Measurements from ENCODE around the gene FAN1.
A peak's percentile ranks its signal among the peaks of the same experiment; 100 is the strongest.

The FAN1 gene

DNA sequence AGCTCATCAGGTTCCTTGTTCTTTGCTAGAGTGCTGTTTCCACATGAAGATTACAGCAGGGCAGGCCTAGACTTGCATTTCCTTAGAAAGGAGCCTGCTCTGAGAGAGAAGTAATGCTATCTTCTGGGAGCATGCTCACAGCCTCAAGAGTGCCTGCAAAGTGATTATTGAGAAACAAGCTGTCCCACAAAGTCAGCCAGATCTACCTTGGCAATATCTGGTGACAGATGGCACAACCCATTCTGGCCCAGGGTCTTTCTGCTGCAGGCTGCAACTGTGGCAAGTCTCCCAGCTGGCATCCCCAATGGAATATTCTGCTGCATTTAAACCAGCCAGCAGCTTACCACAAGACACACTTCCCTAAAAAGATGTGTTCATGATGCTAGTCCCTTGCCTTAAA lies 58.4 kb downstream of the FAN1 start:
- DNase-seq = peak; percentile 21

DNA sequence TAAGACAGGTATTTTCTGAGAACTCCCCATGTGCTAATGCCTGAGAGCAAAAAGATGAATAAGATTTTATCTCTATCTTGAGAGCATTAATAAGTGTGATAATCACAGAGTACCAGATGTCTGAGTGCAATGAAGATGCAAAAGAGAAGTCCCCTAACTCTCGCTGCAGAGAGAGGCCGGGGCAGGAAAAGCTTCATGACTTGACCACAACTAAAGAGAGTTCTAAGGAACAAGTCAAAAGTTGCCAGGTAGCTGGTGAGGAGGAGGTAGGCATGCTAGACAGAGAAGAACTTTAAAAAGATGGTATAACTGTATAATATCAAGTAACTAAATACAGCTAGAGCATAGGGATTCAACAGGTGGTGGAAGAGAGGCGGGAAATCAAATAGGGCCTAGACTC lies 58.9 kb downstream of the FAN1 start:
- DNase-seq = no peak

DNA sequence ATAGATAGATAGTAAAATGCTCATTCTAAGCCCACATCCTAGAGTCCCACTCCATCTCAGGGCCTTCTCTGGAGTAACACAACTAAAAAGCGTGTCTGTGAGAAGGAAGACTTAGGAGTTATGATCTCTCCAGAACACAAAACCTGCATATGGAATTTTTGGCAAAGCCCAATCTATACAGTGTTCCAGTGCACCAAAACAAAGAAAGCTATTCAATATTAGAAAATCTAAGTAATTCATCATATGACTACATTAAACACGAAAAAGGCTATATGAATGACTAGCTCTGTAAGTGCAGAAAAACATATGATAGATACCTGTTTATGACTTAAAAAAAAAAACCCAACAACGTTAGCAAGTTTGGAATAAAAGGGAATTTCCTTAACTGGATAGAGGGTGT lies 60.0 kb downstream of the FAN1 start:
- DNase-seq = no peak

DNA sequence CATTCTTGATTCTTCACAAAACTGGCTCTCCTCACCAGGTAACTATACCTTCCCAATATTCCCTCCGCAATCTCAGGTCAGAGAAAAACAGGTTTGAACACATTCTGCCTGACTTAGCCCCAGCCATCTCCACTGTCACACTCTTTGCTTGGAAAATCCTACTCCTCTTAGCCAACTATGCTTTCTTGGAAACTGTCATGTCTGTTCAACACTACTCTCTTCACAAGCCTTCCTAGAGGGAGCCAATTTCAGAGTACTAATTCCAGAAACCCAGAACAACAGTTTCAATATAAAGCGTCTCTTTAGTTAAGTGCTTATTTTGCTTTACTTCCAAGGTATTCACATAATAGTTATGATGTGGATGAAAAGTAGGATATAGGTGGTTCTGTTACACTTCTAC lies 66.0 kb downstream of the FAN1 start:
- DNase-seq = no peak

DNA sequence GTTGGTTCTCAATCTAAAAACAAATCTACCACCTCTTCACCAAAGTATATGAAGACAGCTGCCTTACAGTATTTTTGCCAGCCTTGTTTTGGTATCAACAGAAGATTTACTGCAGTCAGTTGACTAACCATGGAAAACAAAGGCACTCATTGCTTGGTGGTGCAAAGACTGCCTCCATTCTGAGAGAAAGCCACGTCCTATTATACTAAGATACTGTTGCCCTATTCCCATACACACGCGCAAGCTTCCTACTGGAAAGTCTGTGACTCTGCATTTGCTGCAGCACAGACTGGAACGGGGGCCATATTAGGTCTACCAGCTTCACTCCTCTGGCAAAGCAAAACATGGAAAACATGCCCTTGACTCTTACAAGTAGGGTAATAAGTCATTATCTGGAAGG lies 69.7 kb downstream of the FAN1 start:
- DNase-seq = no peak

DNA sequence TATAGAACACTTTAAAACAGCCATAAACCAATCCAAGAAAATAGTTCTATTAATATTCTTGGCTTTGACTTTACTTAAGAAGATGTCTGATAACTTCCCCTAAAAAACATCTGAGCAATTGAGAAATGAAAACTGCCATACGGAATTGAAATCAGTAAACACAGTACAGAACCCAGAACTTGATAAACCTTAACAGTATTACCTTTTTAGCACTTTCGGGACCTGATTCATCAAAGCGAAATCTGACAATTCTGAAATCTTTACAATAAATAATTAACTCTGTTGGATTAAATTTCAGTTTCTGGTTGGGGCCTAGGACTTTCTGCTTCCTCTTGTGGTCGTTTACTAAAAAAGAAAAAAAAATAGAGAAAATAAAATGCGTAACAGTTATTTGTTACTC lies 70.4 kb downstream of the FAN1 start:
- DNase-seq = no peak

DNA sequence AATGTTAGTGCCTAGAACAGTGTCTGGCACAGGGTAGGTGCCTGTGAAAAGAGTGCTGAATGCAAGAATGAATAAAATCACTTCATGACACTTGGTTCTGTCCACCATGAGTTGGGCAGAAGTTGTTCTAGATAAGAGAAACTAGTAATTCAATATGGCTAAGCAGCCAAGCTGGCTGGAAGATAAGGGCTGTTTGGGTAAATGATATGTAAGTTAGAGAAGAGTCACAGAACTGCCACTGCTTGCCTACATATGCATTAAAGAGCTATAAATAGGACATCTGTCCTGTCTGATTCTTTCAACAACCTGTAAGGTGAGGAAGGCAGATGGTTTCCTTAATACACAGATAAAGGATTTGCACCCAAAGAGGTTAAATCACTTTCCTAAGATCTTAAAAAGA lies 74.6 kb downstream of the FAN1 start:
- DNase-seq = no peak

DNA sequence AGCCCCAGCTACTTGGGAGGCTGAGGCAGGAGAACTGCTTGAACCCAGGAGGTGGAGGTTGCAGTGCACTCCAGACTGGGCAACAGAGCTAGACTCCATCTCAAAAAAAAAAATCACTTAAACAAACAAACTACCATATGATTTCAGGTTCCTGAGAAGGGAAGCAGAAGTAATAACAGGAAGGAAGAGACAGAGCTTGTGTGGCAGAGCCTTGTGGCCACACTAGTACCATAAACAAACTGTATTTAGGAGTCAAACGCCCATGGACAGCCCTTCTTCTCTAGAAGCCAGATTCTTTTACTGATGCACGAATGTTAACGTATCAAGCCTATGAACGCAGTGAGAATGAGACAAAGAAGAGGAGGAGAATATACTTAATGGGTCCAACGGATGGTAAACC lies 75.7 kb downstream of the FAN1 start:
- no peak for DNase-seq

DNA sequence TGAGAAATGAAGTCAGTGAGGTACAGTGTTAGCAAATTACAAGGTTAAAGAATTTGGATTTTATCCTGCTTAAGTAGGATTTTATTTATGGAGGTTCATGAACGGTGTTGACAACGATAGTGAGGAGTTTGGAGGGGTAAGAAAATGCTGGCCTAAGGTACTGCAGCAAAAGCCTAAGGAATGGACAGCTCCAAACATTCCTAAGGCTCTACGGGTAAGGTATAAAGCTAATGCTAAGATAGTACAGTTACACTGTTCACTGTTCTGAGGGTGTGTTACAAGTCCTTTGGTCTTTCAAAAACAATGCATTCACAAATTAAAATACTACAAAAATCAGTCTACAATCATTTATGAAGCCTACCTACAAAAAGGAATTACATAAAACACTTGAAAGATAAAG lies 80.4 kb downstream of the FAN1 start:
- no peak for DNase-seq

DNA sequence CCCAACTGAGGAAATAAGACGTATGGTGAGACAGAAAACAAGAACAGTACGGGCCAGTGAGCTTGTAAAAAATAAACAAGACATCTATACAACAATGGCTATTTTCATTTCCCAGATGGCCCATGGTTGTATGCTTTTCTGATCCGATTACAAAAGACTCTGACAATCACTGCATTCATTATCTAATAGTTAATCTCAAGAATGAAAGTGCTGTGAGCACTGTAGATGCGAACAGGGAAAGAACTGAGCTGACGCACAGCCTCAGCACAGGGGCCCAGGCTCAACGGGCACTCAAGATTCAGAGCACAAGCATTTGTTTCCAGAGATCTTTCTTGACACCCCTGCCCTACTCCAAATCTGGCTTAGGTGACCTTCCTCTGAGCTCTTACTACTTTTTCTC lies 80.8 kb downstream of the FAN1 start:
- no peak for DNase-seq

DNA sequence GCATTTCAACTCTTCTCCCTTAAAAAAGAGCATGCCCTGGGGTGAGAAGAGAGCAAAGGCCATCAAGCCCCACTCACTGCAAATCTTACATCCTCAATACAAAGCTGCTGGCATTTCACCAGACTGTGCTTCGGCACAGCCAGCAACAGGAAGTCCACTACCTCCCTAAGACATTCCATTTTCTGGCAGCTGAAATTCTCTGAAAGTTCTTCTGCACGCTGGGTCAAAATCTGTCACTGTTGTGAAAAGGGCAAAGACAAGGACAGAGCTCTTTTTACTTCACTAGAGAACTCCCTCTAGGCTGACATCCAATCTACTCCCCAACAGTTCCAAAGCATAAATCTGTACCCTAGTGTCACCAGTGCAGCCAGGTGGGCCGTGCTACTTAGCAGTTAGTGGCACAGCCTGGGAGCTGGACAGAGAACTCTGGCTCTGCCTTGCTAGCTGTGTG lies 81.4 kb downstream of the FAN1 start:
- DNase-seq = no peak

DNA sequence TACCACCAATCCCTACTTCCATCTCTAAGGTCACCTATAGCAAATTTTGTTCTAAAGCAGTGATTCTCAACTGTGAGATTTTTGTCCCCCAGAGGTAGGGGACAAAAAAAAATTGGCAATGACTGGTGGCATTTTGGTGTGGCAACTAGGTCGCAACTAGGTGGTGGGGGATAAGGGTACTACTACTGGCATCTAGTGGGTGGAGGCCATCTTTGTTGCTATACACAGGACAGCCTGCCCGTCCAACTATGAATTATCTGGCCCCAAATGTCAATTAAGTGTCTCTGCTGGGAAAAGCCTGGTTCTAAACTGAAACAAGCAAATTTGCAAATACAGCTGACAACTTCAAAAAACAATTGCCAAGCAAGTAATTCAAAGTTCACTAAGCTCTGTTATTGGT lies 86.3 kb downstream of the FAN1 start:
- DNase-seq = no peak

DNA sequence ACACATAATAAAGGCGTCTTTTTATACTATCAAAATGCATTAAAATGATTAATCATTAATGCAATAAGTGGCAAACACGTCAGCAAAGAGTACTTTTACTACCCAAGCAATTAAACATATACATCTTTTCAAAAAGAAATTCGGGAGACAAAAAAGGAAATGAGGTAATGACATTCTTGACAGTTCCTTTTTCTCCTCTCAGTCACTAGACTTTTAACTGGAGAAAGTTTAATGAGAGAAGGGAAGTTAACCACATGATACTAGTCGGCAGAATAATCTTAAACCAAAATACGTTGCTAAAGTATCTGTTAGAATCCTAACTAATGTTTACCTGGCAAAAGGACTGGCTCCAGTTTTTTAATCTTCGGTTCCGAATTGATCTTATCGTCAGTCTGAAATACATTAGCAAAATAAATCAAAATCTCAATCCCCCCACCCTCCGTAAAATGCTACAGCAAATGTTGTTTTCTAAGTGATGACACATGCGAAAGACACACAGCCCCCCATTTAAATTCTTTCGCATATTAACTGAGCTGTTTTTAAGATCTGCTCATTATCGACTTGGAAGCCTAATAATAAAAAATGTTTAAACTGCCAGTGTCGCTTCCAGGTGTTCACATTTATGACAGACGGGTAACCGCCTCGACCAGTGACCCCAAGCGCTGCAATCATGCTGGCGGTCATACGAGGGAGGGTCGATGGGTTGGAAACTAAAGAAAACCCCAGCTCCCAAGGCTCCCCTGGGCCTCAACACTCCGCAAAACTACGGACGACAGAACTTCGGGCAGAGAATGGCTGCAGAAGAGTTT lies 86.9 kb downstream of the FAN1 start:
- DNase-seq = no peak

DNA sequence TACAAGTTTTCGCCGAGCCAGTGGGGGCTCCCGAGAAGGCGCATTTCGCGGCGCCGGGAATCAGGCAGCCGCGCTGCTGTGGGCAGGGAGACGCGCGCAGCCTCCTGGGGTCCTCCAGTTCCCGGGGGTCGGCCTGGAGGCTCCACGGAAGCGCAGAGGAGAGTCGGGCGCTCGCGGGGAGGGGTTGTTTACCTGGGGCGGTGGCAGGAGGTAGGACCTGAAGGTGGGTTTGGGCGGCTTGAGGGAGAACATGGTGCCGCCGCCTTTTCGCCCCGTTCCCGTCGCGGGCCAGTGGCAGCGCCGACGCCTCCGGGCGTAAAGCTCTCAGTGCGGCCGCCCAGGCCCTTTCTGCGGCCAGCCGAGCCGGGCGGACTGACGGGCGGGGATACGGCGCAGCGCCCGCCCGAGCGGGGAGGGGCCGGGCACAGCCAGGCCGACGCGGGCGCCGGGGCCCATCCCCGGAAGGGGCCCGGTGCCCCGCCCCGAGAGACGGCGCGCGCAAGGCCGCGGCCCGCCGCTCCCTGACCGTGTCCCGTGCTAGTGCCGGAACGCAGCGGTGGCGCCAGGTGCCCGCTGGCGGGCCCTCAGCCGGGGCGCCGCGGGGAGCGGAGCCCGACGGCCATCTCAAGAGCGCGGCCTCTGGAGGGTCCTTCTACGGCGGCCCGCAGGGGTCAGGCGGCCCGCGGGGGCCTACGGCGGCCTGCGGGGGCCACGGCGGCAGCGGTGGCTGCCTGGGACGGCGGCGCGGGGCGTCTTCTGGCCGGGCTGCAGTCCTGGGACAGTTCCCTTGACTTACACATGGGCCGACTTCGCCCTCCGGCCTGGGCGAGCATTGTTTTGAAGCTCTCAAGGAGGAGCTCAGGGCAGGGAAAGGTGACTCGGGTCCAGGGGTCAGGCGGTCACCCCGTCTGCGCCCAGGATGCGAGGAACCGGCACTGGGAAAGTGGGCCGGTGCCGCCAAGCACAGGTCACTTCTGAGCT lies 87.8 kb downstream of the FAN1 start, which contains the start of gene MTMR10:
Gene MTMR10 (minus strand): TSS at position 374 of the 981 bp plus-strand sequence. CDS start 122 bp downstream, at position 252.
- peak; percentile 84 for DNase-seq

DNA sequence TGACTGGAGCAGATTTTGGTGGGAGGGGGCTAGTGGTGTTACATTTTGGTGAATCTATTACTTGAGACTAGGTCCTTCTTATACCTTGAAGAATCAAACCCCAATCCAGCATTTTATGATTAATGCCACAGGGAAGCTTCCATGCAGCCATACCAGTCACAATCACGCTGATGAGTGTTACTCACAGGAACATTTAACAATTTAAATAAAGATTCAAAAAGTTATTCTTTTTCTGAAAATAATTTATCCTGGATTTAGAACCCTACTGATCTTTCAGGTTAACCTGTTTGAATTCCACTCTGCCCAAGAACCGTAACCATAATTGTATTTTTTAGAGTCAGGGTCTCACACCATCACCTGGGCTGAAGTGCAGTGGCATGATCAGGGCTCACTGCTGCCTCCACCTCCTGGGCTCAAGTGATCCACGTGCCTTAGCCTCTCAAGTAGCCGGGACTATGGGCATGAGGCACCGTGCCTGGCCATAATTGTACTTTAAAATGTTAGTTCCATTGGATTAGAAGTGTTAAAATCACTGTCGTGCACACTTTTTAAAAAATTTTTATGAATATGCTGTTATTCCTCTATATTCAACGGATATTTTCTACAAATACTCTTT lies 88.6 kb downstream of the FAN1 start:
- no peak for DNase-seq

Measured in right hindlimb (tissue), 1 donor.